Ascending aorta (tissue), 2 donors: ENCODE data around the gene MPC2. TPM values are rescaled to one million over a fixed set of nuclear protein-coding genes. Genes with fewer than 3 reads are reported as not detected.
"Not testable (repeated sequence)": the region's sequence is repeated elsewhere in the genome, so short reads cannot be mapped to it uniquely, and the experiment has no call there.

ENCODE experiments used
- DNase-seq, 2 donors: peaks; one replicate each; pipeline ENCODE4 v3.0.0-alpha.2; 2019; ENCODE audit warnings: low spot score in 2 of 2
- H3K27ac ChIP-seq, 2 donors: fragments of 200-600 bp; sonication (generic); one replicate each; pipeline ENCODE4 v1.5.1; 2016 to 2017; ENCODE audit warnings: mild to moderate bottlenecking in 1 of 2
- H3K27me3 ChIP-seq: fragments of 200-600 bp; sonication (generic); one replicate; pipeline ENCODE4 v1.5.1; 2017
- H3K36me3 ChIP-seq, 2 donors: fragments of 200-600 bp; sonication (generic); one replicate each; pipeline ENCODE4 v1.5.1; 2016
- H3K4me1 ChIP-seq, 2 donors: fragments of 200-600 bp; sonication (generic); one replicate each; pipeline ENCODE4 v1.5.1; 2016 to 2017; ENCODE audit warnings: mild to moderate bottlenecking in 1 of 2
- H3K4me3 ChIP-seq, 2 donors: fragments of 200-600 bp; sonication (generic); one replicate each; pipeline ENCODE4 v1.5.1; 2016 to 2017; ENCODE audit warnings: mild to moderate bottlenecking in 1 of 2
- H3K9me3 ChIP-seq, 2 donors: fragments of 200-600 bp; sonication (generic); one replicate each; pipeline ENCODE4 v1.5.1; 2016
- intact Hi-C: fragments of 100-400 bp; cut with DNase I; formaldehyde crosslinking; loops from one replicate; pipeline ENCODE4 v1.15.1; 2023
- total RNA-seq: library from RNA; depleted of rRNA; stranded (reverse); fragments of >200 nt; gene quantifications from one replicate; pipeline ENCODE4 v1.1.0, GENCODE V29; 2016
- TF ChIP-seq, protein P1 (sequence below), 3 experiments: fragments of 200-600 bp in 2 of 3; fragments of 450-650 bp in 1 of 3; sonication (generic) in 2 of 3; IDR thresholded peaks; one replicate each; pipeline ENCODE4 v1.5.1; 2016 to 2019; ENCODE audit warnings: antibody characterized with exemption in 3 of 3, mild to moderate bottlenecking in 1 of 3, moderate library complexity in 1 of 3

The MPC2 gene
- total RNA-seq, 1 donor from 2014 or later, result 2.9 TPM

DNA sequence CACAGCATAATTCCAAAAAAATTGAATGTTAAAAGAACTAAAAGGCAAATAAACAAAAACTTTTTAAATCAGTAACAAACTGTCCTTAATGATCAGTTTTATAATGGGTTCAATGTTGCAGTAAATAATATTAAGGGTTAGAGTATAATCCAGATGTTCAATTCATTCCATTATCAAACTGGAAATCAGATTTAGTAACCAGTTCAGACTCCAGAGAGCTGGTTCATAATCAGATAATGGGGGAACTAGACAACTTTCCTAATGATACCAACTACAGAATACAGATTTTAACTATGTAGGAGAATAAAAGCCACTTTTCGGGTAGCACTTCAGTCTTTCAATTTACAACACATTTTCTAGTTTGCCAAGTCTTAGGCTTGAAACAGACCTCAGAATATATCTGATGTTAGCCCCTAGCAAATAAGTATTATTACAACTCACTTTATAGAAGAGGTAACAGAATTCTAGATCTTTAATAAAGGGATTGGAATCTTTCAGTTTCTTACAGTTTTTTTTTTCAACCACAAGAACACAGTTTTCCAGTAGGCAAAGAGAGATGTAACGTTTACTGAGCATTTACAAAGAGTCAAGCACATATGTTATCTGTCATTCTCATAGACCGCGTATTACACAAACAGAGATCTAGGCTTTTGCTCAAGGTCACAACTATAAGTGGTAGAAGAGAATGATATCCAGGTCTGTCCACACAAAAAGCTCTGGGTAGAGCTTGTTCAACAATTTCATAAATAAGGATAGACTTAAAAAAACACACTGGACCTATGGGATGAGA, 2.3 kb downstream of the MPC2 start:
- intact Hi-C loops, result loop anchor here (5.0 to 10.0 kb wide), 3 partner anchors 150 to 1550 kb away; partner anchors contain the start of genes SFT2D2 and SLC19A2
- TF ChIP-seq, protein P1, sequence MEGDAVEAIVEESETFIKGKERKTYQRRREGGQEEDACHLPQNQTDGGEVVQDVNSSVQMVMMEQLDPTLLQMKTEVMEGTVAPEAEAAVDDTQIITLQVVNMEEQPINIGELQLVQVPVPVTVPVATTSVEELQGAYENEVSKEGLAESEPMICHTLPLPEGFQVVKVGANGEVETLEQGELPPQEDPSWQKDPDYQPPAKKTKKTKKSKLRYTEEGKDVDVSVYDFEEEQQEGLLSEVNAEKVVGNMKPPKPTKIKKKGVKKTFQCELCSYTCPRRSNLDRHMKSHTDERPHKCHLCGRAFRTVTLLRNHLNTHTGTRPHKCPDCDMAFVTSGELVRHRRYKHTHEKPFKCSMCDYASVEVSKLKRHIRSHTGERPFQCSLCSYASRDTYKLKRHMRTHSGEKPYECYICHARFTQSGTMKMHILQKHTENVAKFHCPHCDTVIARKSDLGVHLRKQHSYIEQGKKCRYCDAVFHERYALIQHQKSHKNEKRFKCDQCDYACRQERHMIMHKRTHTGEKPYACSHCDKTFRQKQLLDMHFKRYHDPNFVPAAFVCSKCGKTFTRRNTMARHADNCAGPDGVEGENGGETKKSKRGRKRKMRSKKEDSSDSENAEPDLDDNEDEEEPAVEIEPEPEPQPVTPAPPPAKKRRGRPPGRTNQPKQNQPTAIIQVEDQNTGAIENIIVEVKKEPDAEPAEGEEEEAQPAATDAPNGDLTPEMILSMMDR (IDR thresholded peaks at IDR 0.05), result no peak
- Histone ChIP-seq H3K9me3 (no peaks in the 10 kb centered on the region), H3K36me3 (no peaks in the 10 kb centered on the region), H3K27me3 (no peaks in the 10 kb centered on the region), H3K27ac (peak overlapping the region; percentile 96 to 98), H3K4me1 (peaks cover 0 to 14% of the 10 kb centered on the region in 2 donors), H3K4me3 (peak overlapping the region; percentile 91)
- DNase-seq, result no peak

DNA sequence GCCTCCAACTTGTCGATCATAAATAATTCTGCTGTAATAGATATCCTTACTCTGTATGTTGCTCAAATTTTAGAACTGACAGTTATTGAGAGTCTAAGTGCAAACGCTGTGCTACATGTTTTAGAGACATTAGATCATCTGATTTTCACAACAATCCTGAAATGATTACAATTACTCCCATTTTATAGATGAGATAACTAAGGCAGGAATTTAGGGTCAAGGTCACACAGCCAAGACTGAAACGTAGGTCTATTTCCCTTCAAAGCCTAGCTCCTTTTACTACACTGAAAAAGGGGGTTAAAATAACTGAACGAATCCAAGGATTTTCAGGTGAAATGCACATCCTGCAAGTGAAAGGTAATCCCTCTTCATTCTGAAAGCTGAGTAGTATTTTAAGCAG, 3.1 kb downstream of the MPC2 start:
- Histone ChIP-seq H3K36me3 (no peaks in the 10 kb centered on the region), H3K4me1 (peaks cover 0 to 14% of the 10 kb centered on the region in 2 donors), H3K27me3 (no peaks in the 10 kb centered on the region), H3K4me3 (peak overlapping the region; percentile 91), H3K9me3 (no peaks in the 10 kb centered on the region), H3K27ac (peak overlapping the region; percentile 96 to 98)
- intact Hi-C loops, result loop anchor here (1.0 to 10.0 kb wide), 3 partner anchors 111 to 1551 kb away; partner anchors contain the start of gene SLC19A2
- DNase-seq, result no peak
- TF ChIP-seq, protein P1 (IDR thresholded peaks at IDR 0.05), result no peak

DNA sequence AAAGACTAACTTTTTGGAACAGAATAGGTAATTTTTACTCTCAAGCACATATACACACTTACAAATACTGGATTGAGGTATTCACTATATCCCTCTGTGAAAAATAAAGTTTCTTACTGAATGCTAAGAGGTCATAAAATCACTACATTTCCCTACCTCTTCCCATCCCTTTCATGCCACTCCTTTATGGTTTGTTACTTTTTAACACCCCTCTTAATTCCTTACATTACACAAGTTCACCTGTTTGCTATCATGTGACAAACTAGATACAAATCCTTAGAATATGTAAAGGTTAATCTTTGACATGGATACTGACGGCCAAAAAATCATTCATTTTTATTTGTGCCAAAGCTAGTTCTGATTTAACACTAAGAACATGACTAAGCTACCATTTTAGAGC, 7.1 kb downstream of the MPC2 start:
- peaks cover 0 to 17% of the 10 kb centered on the region in 2 donors for H3K4me1 ChIP-seq
- intact Hi-C loops, result loop anchor here (10.0 kb wide), 2 partner anchors 155 to 1555 kb away; partner anchors contain the start of gene SLC19A2

DNA sequence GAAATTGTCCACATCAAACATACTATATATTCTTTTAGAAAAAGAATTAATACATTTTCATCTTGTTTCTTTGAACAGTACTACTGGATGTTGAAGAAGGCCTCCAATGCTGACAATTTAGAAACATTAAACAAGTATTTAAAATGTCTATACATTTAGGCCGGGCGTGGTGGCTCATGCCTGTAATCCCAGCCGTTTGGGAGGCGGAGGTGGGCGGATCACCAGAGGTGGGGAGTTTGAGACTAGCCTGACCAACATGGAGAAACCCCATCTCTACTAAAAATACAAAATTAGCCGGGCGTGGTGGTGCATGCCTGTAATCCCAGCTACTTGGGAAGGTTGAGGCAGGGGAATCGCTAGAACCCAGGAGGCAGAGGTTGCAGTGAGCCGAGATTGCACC, 8.0 kb downstream of the MPC2 start:
- H3K4me3 ChIP-seq, H3K27me3 ChIP-seq, H3K9me3 ChIP-seq, H3K27ac ChIP-seq, H3K36me3 ChIP-seq, DNase-seq, intact Hi-C loops: not testable (repeated sequence)
- peaks cover 0 to 13% of the 10 kb centered on the region in 2 donors for H3K4me1 ChIP-seq

More for the DNA sequence above, 7.1 kb downstream of the MPC2 start:
- TF ChIP-seq, protein P1 (IDR thresholded peaks at IDR 0.05), result no peak
- no peaks in the 10 kb centered on the region for H3K9me3 ChIP-seq
- DNase-seq, result no peak
- H3K27me3 ChIP-seq, result no peaks in the 10 kb centered on the region
- no peak overlapping the region for H3K27ac ChIP-seq
- H3K36me3 ChIP-seq, result no peaks in the 10 kb centered on the region
- H3K4me3 ChIP-seq, result no peak overlapping the region

DNA sequence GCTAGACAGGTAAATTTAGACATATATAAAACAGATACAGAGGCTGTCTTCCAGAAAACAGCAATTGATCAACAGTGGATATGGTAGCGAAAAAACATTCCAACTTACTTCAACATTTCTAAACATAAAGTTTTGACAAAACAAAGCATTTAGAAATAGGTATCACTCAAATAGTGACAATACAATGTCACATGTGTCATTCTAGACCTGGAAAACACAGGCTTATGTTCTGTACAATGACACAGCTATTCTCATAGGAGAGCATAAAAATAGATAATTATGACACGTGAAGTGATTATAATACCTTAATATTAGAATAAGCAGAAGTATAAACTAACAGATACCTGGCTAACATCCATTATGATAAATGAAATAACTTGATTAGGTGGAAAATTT, 8.4 kb downstream of the MPC2 start:
- Histone ChIP-seq H3K27me3 (no peaks in the 10 kb centered on the region), H3K4me1 (peaks cover 0 to 9% of the 10 kb centered on the region in 2 donors), H3K36me3 (peaks cover 0 to 1% of the 10 kb centered on the region in 2 donors), H3K27ac (no peak overlapping the region), H3K9me3 (no peaks in the 10 kb centered on the region), H3K4me3 (no peak overlapping the region)
- DNase-seq, result no peak
- TF ChIP-seq, protein P1 (IDR thresholded peaks at IDR 0.05), result no peak
- intact Hi-C loops, result no loop called here

DNA sequence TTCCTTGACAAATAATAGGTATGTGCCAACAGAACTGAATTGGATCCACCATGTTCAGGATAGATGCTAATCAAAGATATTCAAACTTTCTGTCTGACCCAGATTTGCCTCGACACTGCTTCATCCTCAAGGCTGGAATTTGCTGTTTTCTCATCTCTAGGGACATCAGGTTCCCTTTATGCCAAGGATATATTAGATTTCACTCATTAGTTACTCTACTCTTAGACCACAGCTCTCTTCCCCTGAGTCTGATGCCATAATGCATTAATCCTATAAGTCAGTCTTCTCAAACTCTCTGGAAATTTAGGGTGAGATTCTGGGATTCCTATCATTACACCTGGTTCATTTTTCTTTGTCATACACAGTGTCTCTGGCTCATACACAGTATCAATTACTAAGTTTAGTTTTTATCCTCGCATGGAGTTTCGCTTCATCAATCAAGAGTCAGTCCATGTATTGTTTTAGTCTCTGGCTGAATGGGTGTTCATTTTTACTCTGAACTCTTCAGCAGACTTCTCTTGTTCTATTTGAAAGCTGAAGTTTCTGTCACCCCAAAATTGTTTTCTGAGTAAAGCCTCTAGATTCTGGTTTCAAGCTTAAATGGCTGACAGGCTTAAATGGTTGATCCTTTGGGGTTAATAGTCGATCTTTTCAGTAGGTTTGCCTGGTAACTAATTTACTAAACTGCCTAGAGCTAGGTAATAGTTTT, 9.7 kb downstream of the MPC2 start:
- Histone ChIP-seq H3K4me3 (no peak overlapping the region), H3K4me1 (peaks cover 0 to 8% of the 10 kb centered on the region in 2 donors), H3K27ac (no peak overlapping the region), H3K27me3 (no peaks in the 10 kb centered on the region), H3K9me3 (no peaks in the 10 kb centered on the region), H3K36me3 (peaks cover 0 to 4% of the 10 kb centered on the region in 2 donors)
- TF ChIP-seq, protein P1 (IDR thresholded peaks at IDR 0.05), result no peak
- no peak for DNase-seq
- intact Hi-C loops, result no loop called here
